ENCODE data around the gene NBEAL1.
"Not testable (repeated sequence)": the region's sequence is repeated elsewhere in the genome, so short reads cannot be mapped to it uniquely, and the experiment has no call there.

The NBEAL1 gene

DNA sequence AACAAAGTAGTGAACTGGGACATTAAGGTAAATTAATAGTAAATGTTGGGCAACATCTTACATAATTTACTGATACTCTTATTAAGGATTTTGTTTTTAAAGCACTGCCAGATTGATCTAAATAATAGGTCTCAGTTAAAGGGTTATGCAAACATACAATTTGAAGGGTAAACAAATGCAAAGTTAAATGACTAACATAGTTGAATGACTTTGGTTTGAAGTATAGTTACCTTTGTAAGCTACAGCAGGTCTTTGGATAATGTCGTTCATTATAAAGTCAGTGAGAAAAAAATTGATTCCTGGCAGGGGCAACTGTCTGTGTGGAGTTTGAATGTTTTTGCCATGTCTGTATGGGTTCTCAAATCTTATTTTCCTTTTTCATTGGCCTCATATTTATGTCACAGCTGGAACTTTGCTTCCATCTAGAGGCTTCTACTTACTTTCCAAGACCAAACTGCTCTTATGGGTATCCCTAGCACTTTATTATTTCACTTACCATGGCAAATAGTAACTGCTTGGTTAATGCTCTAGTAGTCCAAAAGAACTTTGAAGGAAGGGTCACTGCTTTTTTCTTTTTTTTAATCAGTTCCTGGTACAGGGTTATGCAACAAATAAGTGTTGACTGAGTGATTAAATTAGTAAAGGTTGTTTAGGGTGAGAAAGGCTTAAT, 107.8 kb downstream of the NBEAL1 start:
- Mint-ChIP-seq H3K9me3 (no peaks in the 10 kb centered on the region), H3K4me3 (no peak overlapping the region), H3K4me1 (no peaks in the 10 kb centered on the region), H3K27me3 (no peaks in the 10 kb centered on the region), H3K27ac (no peak overlapping the region)
- DNase-seq (no peak), ATAC-seq (no peak)

DNA sequence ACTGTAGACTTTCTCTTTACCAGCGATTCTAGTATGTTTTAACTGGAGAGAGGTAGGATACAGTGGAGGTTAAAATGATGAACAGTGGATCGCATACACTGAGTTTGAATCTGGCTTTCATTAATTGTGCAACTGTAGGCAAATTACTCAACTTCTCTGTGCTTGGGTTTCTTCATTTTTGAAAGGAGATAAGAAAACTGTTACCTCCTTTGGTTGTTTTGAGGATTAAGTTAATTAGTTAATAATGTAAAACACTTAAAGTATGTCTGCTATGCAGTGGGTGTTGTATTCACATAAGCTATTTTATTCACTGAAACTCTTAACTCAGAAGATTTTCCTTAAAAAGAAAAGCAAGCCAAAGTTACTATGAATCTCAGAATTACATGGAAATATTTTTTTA, 112.3 kb downstream of the NBEAL1 start:
- no peaks in the 10 kb centered on the region for H3K9me3 Mint-ChIP-seq
- H3K27me3 Mint-ChIP-seq = no peaks in the 10 kb centered on the region
- no peaks in the 10 kb centered on the region for H3K4me1 Mint-ChIP-seq
- ATAC-seq (no peak), DNase-seq (no peak)
- H3K4me3 Mint-ChIP-seq = no peak overlapping the region
- H3K27ac Mint-ChIP-seq = no peak overlapping the region

DNA sequence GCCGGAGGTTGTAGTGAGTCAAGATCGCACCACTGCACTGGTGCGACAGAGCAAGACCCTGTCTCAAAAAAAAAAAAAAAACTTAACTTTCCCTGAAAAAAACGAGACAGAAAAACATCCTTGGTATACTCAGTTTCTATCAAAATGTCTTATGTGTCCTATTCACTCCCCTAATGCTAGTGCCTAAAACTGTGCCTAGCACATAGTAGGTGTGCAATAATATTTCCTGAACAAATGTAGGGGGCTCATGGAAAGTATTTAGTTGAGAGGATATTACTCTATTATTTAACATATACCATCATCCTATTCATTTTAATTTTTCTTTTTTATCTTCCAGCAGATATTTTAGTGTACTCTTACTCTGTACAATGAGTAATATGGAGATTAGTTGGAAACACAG, 120.4 kb downstream of the NBEAL1 start:
- no peak for ATAC-seq
- H3K4me1 Mint-ChIP-seq = no peaks in the 10 kb centered on the region
- H3K4me3 Mint-ChIP-seq = no peak overlapping the region
- H3K27me3 Mint-ChIP-seq = no peaks in the 10 kb centered on the region
- DNase-seq = no peak
- H3K27ac Mint-ChIP-seq = no peak overlapping the region
- no peaks in the 10 kb centered on the region for H3K9me3 Mint-ChIP-seq

DNA sequence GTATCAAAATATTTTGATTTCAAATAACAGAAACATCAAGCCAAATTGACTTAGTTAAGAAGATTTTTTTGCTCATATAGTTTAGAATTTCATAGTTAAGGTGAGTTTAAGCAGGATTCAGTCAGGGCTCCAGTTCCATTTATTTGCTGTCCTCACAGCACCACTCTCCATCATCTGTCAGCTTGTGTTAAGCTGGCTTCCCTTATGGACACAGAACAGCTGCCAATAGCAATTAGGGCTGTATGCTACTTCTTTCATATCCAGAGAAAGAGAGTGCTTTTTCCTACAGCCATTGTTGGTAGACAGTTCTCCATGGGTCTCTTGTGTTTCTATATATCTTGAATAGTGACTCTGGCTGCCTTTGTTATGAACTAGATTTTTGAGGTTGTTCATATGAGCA, 128.7 kb downstream of the NBEAL1 start:
- H3K4me1 Mint-ChIP-seq = no peaks in the 10 kb centered on the region
- no peak for DNase-seq
- no peaks in the 10 kb centered on the region for H3K9me3 Mint-ChIP-seq

DNA sequence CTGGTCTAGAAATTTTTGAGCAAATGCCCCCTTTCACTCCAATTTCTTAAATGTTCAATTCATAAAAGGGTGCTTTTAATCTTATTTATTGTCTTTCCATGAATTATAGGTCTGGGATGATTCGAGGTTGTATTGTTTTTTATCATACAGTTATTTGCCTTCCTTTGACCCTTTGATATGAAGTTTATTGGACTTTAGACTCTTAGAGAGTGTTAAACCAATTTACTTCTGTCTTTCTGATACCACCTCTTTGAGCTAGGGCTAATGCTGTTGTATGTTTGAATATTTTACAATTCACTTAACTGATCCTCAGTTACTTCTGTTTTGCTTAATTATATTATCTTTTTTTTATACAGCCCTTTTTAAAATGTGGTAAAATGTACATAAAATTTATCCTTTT, 134.5 kb downstream of the NBEAL1 start:
- H3K4me3 Mint-ChIP-seq = no peak overlapping the region
- no peaks in the 10 kb centered on the region for H3K27me3 Mint-ChIP-seq
- H3K4me1 Mint-ChIP-seq = no peaks in the 10 kb centered on the region
- ATAC-seq (no peak), DNase-seq (no peak)
- no peak overlapping the region for H3K27ac Mint-ChIP-seq
- H3K9me3 Mint-ChIP-seq = peaks cover 0 to 7% of the 10 kb centered on the region in 2 donors

More for the DNA sequence above, 128.7 kb downstream of the NBEAL1 start:
- no peaks in the 10 kb centered on the region for H3K27me3 Mint-ChIP-seq
- H3K4me3 Mint-ChIP-seq = no peak overlapping the region
- ATAC-seq = no peak
- no peak overlapping the region for H3K27ac Mint-ChIP-seq

DNA sequence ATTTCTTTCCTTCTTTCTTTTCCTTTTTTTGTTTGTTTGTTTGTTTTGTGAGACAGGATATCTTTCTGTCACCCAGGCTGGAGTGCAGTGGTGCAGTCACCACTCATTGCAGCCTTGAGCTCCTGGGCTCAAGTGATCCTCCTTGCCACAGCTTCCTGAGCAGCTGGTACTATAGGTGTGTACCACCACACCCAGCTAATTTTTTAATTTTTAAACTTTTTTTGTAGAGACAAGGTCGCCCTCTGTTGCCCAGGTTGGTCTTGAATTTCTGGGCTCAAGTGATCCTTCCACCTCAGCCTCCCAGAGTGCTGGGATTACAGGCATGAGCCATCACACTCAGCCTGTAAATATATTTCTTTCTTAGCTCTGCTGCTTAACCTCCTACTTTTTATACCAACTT, 140.7 kb downstream of the NBEAL1 start:
- Mint-ChIP-seq H3K27ac (no peak overlapping the region), H3K4me3 (no peak overlapping the region), H3K4me1 (no peaks in the 10 kb centered on the region), H3K9me3 (no peaks in the 10 kb centered on the region), H3K27me3 (no peaks in the 10 kb centered on the region)
- DNase-seq (no peak), ATAC-seq (peak; percentile 64)

DNA sequence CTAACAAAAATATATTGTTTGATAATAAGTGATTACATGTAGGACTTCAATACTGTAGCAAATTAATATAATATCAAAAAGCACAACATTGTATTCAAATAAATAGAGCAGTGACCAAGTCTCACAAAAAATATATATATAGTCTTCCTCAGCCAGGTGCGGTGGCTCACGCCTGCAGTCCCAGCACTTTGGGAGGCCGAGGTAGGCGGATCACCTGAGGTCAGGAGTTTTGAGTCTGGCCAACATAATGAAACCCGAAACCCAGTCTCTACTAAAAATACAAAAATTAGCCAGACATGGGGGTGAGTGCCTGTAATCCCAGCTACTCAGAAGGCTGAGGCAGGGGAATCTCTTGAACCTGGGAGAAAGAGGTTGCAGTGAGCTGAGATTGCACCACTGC, 148.0 kb downstream of the NBEAL1 start:
- H3K4me3 Mint-ChIP-seq, H3K27ac Mint-ChIP-seq, H3K27me3 Mint-ChIP-seq, DNase-seq, H3K4me1 Mint-ChIP-seq, H3K9me3 Mint-ChIP-seq, ATAC-seq: not testable (repeated sequence)

DNA sequence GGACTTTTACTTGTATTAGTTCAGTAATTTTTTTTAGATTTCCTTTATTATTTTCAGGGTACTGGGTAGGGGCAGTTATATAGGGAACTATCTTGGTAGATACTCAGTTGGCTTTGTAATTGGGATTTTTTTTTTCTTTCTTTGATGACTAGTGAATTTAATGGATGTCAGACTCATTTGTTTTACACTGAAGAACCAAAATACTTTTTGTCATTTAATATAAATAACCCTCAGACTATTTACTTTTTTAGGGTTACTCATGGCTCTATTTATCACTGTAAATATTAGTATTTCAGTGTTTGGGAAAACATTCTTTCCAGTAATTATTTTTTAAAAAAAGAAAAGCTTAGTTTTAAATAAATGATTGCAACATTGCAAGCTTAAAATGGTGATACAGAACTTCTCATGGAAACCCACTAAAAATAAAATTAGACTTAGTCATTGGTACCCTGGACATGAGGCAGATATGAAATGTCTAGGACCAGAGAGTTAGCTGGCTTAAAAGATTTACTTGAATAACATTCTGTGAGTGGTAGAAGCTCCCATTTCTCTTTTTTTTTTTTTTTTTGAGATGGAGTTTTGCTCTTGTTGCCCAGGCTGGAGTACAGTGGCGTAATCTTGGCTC, 149.7 kb downstream of the NBEAL1 start:
- Mint-ChIP-seq H3K4me3 (no peak overlapping the region), H3K4me1 (no peaks in the 10 kb centered on the region), H3K9me3 (peaks cover 0 to 7% of the 10 kb centered on the region in 2 donors), H3K27me3 (no peaks in the 10 kb centered on the region), H3K27ac (no peak overlapping the region)
- DNase-seq (no peak), ATAC-seq (no peak)

DNA sequence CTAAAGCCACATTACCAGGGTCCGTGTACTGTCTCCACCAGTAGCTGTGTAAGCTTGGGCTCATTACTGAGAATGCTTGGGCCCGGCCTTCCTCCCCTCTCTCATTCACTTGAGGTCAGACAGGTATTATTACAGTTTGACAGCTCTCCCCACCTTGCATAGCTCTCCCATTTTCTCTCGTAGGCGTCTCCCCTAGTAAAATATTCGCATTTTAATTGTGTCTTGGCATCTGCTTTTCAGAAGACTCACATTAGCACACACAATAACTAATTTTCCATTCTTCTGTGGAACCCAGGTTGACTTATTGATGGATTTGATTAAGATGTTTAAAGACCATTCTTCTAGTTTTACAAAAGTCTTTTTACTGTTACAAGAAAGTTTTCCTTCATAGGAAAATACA, 153.1 kb downstream of the NBEAL1 start:
- H3K4me3 Mint-ChIP-seq = no peak overlapping the region
- H3K27me3 Mint-ChIP-seq = no peaks in the 10 kb centered on the region
- ATAC-seq (no peak), DNase-seq (no peak)
- no peaks in the 10 kb centered on the region for H3K4me1 Mint-ChIP-seq
- H3K27ac Mint-ChIP-seq = no peak overlapping the region
- peaks cover 0 to 7% of the 10 kb centered on the region in 2 donors for H3K9me3 Mint-ChIP-seq

DNA sequence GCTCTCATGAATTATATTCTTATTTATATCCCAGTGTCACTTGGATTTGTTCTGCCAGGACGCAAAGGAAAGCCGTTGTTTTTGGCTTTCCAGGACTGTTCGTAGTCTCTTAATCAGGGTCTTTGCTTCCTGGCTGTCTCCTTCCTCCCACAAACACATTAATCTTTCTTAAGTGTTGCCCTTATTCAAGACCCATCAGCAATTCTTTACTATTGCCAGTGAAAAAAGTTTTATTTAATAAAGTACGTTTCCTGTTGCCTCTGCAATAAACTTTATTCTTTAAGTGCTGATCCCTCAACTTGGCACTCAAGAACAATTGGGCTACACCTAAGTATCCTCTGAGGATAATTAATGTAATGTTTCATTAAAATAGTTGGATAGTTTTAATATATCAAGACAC, 155.8 kb downstream of the NBEAL1 start:
- H3K27ac Mint-ChIP-seq = no peak overlapping the region
- no peaks in the 10 kb centered on the region for H3K27me3 Mint-ChIP-seq
- H3K4me1 Mint-ChIP-seq = no peaks in the 10 kb centered on the region
- no peaks in the 10 kb centered on the region for H3K9me3 Mint-ChIP-seq
- H3K4me3 Mint-ChIP-seq = no peak overlapping the region
- DNase-seq (no peak), ATAC-seq (no peak)

DNA sequence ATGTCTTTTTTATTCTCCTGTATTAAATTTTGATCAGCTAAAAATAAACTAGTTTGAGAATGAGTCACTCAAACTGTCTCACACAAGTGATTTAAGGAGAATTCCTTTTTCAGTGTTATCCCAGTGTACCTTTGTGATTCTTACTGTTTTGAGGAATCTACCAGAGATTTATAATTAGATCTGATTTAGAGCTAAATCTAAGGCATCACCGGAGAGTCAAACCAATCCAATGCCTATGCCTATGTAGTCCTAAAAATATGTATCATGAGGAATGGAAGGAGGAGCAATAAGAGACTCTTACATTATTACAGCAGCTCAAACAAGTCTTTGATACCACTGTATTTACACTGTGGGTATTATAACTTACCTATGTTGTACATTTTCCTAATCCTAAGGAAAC, 160.7 kb downstream of the NBEAL1 start:
- no peaks in the 10 kb centered on the region for H3K27me3 Mint-ChIP-seq
- no peak overlapping the region for H3K4me3 Mint-ChIP-seq
- H3K27ac Mint-ChIP-seq = no peak overlapping the region
- no peaks in the 10 kb centered on the region for H3K9me3 Mint-ChIP-seq
- peaks cover 8% of the 10 kb centered on the region for H3K4me1 Mint-ChIP-seq
- no peak for DNase-seq
- ATAC-seq = no peak

DNA sequence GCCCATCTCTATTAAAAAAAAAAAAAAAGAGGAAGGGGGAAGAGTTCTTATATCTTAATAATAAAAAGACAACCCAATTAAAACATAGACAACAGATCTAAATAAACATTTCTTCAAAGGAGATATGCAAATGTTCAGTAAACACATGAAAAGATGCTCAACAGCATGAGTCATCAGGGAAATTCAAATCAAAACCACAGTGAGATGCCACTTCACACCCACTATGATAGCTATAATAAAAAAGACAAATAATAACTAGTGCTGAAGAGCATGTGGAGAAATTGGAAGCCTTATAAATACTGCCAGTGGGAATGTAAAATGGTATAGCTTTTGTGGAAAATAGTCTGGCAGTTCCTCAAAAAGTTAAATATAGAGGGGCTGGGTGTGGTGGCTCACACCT, 162.7 kb downstream of the NBEAL1 start:
- no peak overlapping the region for H3K4me3 Mint-ChIP-seq
- H3K9me3 Mint-ChIP-seq = no peaks in the 10 kb centered on the region
- H3K27me3 Mint-ChIP-seq = no peaks in the 10 kb centered on the region
- H3K27ac Mint-ChIP-seq = no peak overlapping the region
- DNase-seq (no peak), ATAC-seq (peak; percentile 61)
- peaks cover 8% of the 10 kb centered on the region for H3K4me1 Mint-ChIP-seq

DNA sequence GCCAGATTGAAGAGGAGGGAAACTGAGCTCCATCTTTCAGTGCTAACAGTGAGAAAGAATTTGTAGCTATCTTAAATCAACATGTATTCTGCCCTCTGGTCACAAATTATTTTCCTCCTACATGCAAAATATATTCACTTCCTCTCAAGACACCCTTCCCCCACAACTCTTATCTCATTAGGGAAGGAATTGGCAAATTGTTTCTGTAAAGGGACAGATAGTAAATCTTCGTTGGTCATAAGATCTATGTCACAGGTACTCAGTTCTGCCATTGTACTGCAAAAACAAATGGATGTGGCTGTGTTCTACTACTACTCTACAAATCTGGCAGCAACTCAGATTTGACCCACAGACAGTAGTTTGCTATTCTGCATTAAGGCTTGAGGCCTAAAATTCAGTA, 171.2 kb downstream of the NBEAL1 start:
- H3K27ac Mint-ChIP-seq = peak overlapping the region in 1 of 2 donors; percentile 20
- DNase-seq (no peak), ATAC-seq (no peak)
- H3K4me3 Mint-ChIP-seq = no peak overlapping the region
- no peaks in the 10 kb centered on the region for H3K27me3 Mint-ChIP-seq
- H3K9me3 Mint-ChIP-seq = no peaks in the 10 kb centered on the region
- no peaks in the 10 kb centered on the region for H3K4me1 Mint-ChIP-seq

DNA sequence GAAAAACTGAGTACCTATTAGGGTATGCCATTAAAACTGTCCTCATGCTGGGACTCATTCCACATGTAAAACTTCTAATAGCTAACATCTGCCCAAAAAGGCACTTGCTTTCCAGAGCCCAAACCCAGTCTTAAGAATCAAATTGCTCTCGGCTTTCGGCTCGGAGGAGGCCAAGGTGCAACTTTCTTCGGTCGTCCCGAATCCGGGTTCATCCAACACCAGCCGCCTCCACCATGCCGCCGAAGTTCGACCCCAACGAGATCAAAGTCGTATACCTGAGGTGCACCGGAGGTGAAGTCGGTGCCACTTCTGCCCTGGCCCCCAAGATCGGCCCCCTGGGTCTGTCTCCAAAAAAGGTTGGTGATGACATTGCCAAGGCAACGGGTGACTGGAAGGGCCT, 175.9 kb downstream of the NBEAL1 start:
- not testable (repeated sequence) for ATAC-seq, H3K27ac Mint-ChIP-seq, DNase-seq, H3K4me3 Mint-ChIP-seq, H3K4me1 Mint-ChIP-seq, H3K27me3 Mint-ChIP-seq, H3K9me3 Mint-ChIP-seq

DNA sequence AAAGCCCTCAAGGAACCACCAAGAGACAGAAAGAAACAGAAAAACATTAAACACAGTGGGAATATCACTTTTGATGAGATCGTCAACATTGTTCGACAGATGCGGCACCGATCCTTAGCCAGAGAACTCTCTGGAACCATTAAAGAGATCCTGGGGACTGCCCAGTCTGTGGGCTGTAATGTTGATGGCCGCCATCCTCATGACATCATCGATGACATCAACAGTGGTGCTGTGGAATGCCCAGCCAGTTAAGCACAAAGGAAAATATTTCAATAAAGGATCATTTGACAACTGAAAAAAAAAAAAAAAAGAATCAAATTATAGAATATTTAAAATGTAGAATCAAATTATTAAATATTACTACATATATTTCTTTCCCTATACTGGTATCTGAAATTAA, 176.4 kb downstream of the NBEAL1 start:
- not testable (repeated sequence) for H3K27ac Mint-ChIP-seq, H3K4me3 Mint-ChIP-seq, ATAC-seq, H3K9me3 Mint-ChIP-seq, H3K4me1 Mint-ChIP-seq, DNase-seq, H3K27me3 Mint-ChIP-seq

DNA sequence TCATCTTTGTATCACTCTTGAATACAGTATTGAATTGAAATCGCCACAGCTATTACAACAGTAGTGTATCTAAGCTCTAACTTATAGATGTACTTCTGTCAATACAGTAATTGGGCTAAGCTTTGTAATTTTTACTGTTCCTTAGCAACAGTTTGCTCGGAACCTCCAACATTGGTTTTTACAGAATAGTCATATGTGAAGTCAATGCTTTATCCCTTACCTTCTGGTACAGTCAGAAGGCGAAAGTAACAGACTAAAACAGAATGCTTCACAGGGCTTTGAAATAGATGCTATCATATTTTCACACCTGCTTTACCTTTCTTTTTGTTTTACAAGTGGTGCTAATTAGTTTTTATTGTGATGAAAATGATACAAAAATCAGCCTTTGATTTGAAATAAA, 177.3 kb downstream of the NBEAL1 start:
- Mint-ChIP-seq H3K4me3 (no peak overlapping the region), H3K27me3 (no peaks in the 10 kb centered on the region), H3K9me3 (no peaks in the 10 kb centered on the region), H3K4me1 (no peaks in the 10 kb centered on the region), H3K27ac (no peak overlapping the region)
- ATAC-seq (no peak), DNase-seq (no peak)

Measured in stimulated activated naive CD8-positive, alpha-beta T cell treated with anti-CD3 and anti-CD28 coated beads, Interleukin-15, amount 100 ng/mL, for 72 hours (primary cell).